Nephron (organoid): Measurements from ENCODE around the gene RB1.

Experiments used
- H3K27ac Mint-ChIP-seq, 3 experiments: 2 replicates each; pipeline ENCODE4 v1.8.0; 2020; ENCODE audit warnings: mixed read lengths in 3 of 3, mild to moderate bottlenecking in 2 of 3, moderate library complexity in 1 of 3
- H3K27me3 Mint-ChIP-seq: 2 replicates; pipeline ENCODE4 v1.8.0; 2021; ENCODE audit warnings: low read depth, mild to moderate bottlenecking, moderate library complexity, mixed read lengths
- H3K36me3 Mint-ChIP-seq: 2 replicates; pipeline ENCODE4 v1.8.0; 2020; ENCODE audit warnings: low read depth, mixed read lengths
- H3K4me1 Mint-ChIP-seq: 2 replicates; pipeline ENCODE4 v1.8.0; 2020; ENCODE audit warnings: mixed read lengths
- H3K4me3 Mint-ChIP-seq, 3 experiments: 2 replicates each; pipeline ENCODE4 v1.8.0; 2020; ENCODE audit warnings: mild to moderate bottlenecking in 3 of 3, mixed read lengths in 3 of 3, moderate library complexity in 2 of 3
- H3K9me3 Mint-ChIP-seq: 2 replicates; pipeline ENCODE4 v1.8.0; 2020; ENCODE audit warnings: mixed read lengths
- TF ChIP-seq, protein P1 (sequence below), 3 experiments: fragments of 200-600 bp; sonication (generic); IDR thresholded peaks; one replicate each; pipeline ENCODE4 v1.5.0; 2021; ENCODE audit warnings: antibody characterized with exemption in 3 of 3; ENCODE audit not compliant: unreplicated experiment in 3 of 3

Gene RB1

GRCh38 chr13:48485432-48485831 is 181.9 kb downstream of the RB1 start:
- no peak overlapping the region for H3K4me3 Mint-ChIP-seq
- no peak overlapping the region for H3K27ac Mint-ChIP-seq
- H3K27me3 Mint-ChIP-seq: no peaks in the 10 kb centered on the region
- peaks cover 8% of the 10 kb centered on the region for H3K9me3 Mint-ChIP-seq
- H3K36me3 Mint-ChIP-seq: peaks cover 60% of the 10 kb centered on the region
- no peaks in the 10 kb centered on the region for H3K4me1 Mint-ChIP-seq
- TF ChIP-seq, protein P1, sequence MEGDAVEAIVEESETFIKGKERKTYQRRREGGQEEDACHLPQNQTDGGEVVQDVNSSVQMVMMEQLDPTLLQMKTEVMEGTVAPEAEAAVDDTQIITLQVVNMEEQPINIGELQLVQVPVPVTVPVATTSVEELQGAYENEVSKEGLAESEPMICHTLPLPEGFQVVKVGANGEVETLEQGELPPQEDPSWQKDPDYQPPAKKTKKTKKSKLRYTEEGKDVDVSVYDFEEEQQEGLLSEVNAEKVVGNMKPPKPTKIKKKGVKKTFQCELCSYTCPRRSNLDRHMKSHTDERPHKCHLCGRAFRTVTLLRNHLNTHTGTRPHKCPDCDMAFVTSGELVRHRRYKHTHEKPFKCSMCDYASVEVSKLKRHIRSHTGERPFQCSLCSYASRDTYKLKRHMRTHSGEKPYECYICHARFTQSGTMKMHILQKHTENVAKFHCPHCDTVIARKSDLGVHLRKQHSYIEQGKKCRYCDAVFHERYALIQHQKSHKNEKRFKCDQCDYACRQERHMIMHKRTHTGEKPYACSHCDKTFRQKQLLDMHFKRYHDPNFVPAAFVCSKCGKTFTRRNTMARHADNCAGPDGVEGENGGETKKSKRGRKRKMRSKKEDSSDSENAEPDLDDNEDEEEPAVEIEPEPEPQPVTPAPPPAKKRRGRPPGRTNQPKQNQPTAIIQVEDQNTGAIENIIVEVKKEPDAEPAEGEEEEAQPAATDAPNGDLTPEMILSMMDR (IDR thresholded peaks at IDR 0.05; ENCODE audit: unreplicated experiment in 3 of 3): no peak

- TF ChIP-seq, protein P1 (IDR thresholded peaks at IDR 0.05; ENCODE audit: unreplicated experiment in 3 of 3): no peak
- Mint-ChIP-seq H3K27ac (no peak overlapping the region), H3K4me3 (no peak overlapping the region), H3K36me3 (peaks cover 60% of the 10 kb centered on the region), H3K4me1 (no peaks in the 10 kb centered on the region), H3K27me3 (no peaks in the 10 kb centered on the region), H3K9me3 (peaks cover 8% of the 10 kb centered on the region)
Observed at GRCh38 chr13:48486362-48486761, 182.8 kb downstream of the RB1 start.

DNA sequence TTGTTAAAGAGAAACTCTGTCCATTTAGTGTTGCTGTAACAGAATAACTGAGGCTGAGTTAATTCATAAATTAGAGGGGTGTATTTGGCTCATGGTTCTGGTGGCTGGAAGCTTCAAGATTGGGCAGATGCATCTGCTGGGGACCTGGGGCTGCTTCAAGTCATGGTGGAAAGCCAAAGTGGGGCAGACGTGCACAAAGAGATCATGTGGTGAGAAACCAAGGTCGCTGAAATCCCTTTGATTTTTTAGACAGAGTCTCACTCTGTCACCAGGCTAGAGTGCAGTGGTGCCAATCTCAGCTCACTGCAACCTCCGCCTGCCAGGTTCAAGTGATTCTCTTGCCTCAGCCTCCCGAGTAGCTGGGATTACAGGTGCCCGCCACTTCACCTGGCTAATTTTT is 183.3 kb downstream of the RB1 start:
- Mint-ChIP-seq H3K27me3 (no peaks in the 10 kb centered on the region), H3K27ac (no peak overlapping the region), H3K4me3 (no peak overlapping the region), H3K9me3 (peaks cover 8% of the 10 kb centered on the region), H3K4me1 (no peaks in the 10 kb centered on the region), H3K36me3 (peaks cover 60% of the 10 kb centered on the region)
- TF ChIP-seq, protein P1 (IDR thresholded peaks at IDR 0.05; ENCODE audit: unreplicated experiment in 3 of 3): no peak

DNA sequence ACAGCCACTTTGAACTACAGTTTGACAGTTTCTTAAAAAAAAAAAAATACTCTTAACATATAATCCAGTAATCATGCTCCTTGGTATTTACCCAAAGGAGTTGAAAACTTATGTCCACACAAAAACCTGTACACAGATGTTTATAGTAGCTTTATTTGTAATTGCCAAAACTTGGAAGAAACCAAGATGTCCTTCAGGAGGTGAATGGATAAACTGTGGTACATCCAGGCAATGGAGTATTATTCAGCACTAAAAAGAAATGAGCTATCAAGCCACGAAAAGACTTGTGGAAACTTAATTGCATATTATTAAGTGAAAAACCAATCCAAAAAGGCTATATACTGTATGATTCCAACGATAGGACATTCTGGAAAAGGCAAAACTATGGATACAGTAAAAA is 184.4 kb downstream of the RB1 start:
- Mint-ChIP-seq H3K9me3 (peaks cover 8% of the 10 kb centered on the region), H3K4me3 (no peak overlapping the region), H3K27ac (no peak overlapping the region), H3K36me3 (peaks cover 52% of the 10 kb centered on the region), H3K27me3 (no peaks in the 10 kb centered on the region), H3K4me1 (no peaks in the 10 kb centered on the region)
- TF ChIP-seq, protein P1 (IDR thresholded peaks at IDR 0.05; ENCODE audit: unreplicated experiment in 3 of 3): no peak

GRCh38 chr13:48488995-48489394 is 185.4 kb downstream of the RB1 start:
- Mint-ChIP-seq H3K4me3 (no peak overlapping the region), H3K4me1 (no peaks in the 10 kb centered on the region), H3K9me3 (peaks cover 8% of the 10 kb centered on the region), H3K27me3 (no peaks in the 10 kb centered on the region), H3K36me3 (peaks cover 46% of the 10 kb centered on the region), H3K27ac (no peak overlapping the region)
- TF ChIP-seq, protein P1 (IDR thresholded peaks at IDR 0.05; ENCODE audit: unreplicated experiment in 3 of 3): no peak

DNA sequence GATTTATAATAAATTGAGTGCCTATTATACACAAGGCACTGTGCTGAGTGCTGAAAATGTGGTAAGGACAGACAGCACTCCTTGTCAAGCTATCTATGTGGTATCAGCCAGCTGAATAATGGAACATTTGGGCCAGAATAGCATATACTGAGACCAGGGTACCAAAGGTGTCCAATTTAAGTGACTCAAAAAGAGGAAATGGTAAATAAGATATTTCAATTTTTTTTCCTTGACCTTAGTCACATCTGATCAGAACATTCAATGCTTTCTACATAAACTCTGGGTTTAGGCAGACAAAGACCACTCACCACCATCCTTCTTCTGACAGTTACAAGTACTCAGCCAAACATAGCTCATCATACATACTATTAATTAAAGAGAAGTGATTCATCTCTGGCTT is 186.1 kb downstream of the RB1 start:
- H3K9me3 Mint-ChIP-seq: peaks cover 8% of the 10 kb centered on the region
- H3K36me3 Mint-ChIP-seq: peaks cover 45% of the 10 kb centered on the region
- no peak overlapping the region for H3K27ac Mint-ChIP-seq
- no peaks in the 10 kb centered on the region for H3K4me1 Mint-ChIP-seq
- TF ChIP-seq, protein P1 (IDR thresholded peaks at IDR 0.05; ENCODE audit: unreplicated experiment in 3 of 3): no peak
- no peaks in the 10 kb centered on the region for H3K27me3 Mint-ChIP-seq
- H3K4me3 Mint-ChIP-seq: no peak overlapping the region
